ENCODE measurements around the gene FEM1A.
"Not testable (repeated sequence)": the region's sequence is repeated elsewhere in the genome, so short reads cannot be mapped to it uniquely, and the experiment has no call there.

DNA sequence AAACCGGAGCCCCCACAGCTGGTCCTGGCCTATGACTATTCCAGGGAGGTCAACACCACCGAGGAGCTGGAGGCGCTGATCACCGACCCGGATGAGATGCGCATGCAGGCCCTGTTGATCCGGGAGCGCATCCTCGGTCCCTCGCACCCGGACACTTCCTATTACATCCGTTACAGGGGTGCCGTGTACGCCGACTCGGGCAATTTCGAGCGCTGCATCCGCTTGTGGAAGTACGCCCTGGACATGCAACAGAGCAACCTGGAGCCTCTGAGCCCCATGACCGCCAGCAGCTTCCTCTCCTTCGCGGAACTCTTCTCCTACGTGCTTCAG lies 1.3 kb downstream of the FEM1A start:
- TF ChIP-seq POLR2A (IDR thresholded peaks at IDR 0.05; ENCODE audit: low read depth, low read length); TCF3 (IDR thresholded peaks at IDR 0.05; ENCODE audit: borderline replicate concordance, insufficient read depth, low read depth, low read length); EZH2 (IDR thresholded peaks at IDR 0.05; ENCODE audit: borderline replicate concordance, control insufficient read depth, low read depth, low read length); MXI1 (IDR thresholded peaks at IDR 0.05; ENCODE audit: low read depth, low read length): not testable (repeated sequence)

Measured in GM12878 (cell line).